ENCODE results near the gene APBA1.
"Not testable (repeated sequence)": the region's sequence is repeated elsewhere in the genome, so short reads cannot be mapped to it uniquely, and the experiment has no call there.

APBA1 gene

DNA sequence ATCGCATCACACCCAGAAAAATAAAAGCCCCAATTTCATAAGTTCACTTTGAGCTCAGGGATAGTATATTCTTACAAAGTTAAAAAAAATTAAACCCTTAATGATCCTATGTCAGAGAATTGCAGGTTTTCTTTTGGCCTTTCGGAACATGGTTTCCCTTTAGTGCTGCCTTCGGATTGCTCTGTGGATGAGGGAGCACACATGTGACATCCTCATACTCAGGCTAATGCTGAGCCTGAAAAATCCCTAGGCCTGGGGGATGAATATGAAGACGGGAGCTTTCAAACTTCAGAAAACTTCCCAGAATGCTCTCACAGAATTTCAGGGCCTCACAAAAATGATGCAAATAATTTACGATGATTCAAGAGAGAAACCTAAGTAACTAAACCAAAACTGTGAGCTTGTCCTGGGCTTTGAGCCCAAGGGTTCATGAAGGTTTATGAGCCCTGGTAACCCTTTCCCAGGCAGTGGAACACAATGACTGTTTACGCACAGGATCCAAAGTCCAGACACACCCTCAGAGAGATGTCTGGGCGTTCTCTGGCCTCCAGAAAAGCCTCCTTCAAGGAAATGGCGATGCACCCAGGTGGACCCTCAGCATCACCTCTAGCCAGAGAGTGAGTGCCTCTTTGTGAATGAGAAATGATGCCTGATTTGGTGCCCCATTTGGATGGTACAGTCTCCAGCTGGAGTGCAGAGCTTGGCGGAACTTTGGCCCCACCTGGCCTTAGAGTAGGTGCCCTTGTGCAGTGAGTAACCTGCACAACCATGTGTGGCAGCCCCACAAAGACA lies 201.8 kb downstream of the APBA1 start:
- DNase-seq = no peak

DNA sequence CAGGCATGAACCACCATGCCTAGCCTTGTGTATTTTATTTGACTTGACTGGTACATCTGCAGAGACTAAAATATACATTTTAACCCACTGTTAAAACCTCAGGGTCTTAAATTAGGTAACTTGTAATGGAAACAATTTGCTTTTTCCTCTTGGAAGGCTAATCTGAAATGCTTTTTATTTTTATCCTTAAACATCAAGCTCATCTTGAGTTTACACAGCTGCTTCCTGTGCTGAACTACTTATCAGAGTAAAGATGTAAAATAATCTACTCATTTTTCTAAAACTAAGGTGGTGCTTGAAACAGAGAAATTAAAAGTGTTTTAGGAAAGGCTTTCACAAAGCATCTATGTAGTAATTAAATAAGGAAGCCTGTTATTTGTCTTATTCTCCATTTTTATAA lies 203.0 kb downstream of the APBA1 start:
- no peak for DNase-seq

DNA sequence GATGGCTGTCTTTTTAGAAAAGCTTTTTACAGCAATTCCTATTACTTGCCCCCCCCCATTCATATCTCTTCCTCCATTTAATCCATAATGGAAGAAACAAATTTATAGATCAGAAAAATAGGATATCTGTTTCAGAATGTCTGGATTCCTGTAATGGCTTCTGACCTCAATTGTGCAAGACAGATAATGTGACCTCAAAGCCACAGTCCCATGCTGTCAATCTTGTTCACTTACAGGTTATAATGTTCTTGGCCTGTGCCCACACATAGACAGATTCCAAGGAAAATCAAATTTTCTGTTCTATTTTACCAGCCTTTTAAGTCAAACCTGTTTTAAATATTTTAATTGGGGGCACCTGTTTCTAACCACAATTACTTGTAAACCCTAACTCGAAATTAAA lies 203.8 kb downstream of the APBA1 start:
- no peak for DNase-seq

DNA sequence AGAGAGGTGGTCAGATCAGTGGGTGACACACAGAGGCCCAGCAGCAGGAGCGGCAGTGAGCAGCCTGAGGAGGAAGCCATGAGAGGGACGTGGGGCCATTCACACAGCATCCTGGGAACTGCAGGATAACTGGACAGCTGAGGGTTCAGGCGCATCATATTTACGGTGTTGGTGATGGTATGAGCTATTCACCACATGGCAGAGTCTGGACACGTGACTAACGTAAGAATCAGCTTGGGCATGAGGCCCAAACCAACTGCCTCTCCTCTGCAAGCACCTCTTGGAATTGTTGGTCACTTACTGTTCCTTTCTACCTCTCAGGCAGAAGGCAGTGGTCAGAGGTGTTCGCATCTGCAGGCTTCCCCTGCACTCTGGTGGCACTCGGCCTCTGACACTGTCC lies 206.0 kb downstream of the APBA1 start:
- no peak for DNase-seq

DNA sequence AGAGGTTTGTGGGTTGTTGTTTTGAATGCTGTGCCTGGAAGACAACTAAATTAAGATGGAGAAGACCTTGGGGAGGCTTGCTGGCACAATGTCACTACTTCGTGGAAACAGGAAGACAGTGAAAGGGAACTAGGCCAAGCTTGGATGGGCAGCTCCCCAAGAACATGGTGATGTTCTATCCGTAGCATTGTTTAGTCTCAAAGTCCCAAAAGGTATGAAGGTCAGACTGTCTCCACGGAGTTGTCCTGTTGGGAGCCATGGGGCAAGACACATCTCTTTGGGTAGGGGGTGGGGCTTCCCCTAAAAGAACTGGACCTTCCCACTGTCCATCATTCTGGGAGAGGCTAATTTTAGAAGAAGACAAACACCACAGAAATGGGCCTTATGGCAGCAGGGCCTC lies 206.7 kb downstream of the APBA1 start:
- no peak for DNase-seq

DNA sequence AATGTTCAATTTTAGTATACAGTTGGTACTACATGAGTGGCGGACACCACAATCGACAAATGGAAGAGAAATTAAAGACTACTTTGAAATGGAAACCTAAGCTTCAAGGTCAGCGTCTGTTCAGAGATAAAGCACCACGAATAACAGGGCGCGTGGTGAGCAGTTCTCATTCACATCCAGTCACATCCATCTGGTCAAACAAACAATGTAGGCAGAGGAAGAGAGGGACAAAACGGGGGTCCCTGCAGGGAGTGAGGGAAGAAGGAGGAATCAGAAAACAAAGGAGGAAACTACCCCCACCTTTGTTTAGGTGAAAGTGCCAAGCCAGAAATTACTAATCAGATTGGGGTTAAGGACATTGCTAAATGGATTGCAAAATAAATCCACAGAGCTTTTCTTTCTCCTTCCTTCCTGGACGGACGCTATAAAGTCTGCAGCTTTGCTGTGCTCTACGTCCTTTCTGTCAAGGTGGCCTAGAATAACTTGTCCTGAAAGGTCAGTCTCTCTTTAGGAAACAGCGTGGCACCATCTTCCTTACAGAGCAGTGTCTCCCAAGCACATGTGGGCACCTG lies 208.6 kb downstream of the APBA1 start:
- DNase-seq = no peak

DNA sequence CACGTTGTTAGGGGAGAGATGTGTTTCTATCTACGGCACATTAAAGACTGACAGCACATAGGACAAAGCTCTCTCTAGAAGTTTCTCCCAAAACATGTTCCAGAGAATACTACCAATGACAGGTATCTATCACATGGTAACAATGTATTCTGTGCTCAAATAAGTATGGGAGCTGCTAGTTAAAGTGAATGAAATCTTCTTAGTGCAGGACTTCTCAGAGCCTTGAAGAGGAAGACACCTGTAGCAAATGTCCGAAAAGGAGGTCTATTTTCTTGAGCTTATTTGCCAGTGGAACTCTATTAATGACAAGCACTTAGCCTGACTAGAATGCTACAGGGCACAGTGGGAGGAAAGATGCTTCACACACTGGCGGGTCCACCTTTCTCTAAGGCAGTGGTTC lies 209.8 kb downstream of the APBA1 start:
- DNase-seq = no peak

DNA sequence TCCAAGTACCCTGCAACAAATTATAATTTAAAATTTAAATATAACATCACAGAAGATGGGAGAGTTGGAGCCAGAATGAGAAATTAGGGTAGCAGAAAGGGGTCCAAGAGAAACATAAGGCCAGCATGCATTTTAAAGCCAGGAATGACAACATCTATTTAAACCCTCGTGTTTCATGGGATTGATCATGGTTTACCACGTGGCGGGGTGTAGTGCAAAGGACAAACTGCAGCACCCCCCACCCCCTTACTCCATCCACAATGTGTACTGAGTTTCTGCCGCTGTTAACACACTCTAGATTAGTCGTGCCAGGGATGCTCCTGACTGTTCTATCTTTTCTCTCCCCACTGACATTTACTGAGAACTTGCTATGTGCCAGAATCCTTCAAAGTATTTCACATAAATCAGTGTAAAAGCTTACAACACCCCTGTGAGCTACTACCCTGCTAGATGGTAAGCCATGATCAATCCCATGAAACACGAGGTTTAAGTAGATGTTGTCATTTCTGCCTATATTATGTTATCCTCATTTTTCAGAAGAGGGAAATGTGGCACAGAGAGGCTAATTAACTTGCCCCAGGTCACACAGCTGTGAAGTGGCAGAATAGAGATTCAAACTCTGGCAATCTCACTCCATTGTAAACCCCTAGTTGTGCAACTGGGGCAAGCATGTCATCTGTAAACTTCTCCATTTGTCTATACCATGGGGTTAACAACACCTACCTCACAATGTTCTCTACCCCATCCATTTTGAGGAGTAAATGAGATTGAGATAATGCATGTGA lies 210.9 kb downstream of the APBA1 start:
- DNase-seq = no peak

DNA sequence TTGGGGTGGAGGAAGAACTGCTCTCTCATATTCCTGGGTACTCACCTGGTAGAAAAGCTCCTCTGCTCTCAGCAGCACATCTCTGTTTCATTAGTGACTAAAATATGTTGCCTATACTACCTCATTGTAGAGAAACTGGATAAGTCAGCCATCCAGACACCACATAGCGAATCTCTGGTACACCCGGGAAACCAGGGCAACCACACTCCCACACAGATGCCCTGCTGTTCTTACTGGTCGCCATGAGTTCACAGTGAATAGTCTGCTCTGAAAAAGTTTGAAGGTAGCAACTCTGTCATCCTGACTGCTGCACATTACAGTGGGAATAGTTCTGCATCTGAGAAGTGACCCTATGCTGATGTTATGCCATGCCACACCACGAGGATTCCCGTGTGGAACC lies 212.2 kb downstream of the APBA1 start:
- DNase-seq = no peak

DNA sequence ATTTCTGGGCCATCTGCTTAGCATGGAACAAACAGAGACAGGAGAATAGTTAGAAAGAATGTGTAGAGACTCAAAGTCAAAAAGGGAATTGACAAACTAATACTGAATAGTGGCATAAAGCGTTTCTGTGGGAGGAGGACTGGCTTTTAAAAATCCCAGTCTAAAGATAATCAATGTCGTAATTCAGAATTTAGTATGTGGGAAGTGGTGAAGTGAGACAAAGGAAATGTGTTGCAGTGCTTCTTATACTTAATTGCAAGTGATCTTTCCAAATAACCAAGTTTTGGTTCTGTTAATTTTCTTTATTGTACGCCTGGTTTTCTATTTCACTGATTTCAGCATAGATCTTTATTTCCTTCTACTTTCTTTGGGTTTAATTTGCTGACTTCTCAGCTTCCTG lies 214.0 kb downstream of the APBA1 start:
- no peak for DNase-seq

DNA sequence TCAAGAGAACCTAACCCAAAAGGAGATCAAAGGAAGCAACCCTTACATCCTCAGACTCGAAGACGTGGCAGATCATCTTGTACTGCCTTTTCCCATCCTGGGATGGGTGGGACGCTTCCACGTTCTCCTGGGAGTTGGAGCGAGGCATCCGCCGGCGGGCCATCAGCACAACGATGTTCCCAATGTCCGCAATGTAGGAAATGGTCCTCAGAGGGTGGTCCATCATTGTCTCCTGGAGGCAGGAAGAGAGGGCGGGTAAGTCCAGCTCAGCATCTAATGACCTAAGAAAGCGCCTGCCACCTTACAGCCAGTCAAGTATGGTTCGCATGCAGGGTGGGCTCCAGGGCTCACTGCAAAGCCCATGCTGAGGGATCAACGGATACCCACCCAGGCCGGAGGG lies 216.0 kb downstream of the APBA1 start:
- no peak for DNase-seq

DNA sequence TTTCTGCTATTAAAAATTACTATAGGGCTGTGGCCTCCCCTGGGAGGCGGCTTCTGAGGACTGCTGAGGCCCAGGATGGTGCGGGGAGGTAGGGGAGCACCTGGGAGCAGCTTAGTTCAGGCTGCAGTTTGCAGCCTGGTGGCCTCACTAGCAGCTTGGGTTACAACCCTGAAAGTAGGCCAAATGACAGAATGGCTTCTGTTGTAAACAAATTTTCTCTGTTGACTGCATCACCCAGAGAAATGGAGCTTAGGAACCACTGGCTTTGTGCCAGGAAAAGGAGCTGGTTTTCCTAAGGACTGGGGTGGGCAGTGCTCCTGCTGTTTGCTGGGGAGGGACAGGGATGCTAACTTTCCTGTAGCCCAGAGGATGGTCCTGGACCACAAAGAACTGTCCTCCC lies 216.9 kb downstream of the APBA1 start:
- DNase-seq = no peak

DNA sequence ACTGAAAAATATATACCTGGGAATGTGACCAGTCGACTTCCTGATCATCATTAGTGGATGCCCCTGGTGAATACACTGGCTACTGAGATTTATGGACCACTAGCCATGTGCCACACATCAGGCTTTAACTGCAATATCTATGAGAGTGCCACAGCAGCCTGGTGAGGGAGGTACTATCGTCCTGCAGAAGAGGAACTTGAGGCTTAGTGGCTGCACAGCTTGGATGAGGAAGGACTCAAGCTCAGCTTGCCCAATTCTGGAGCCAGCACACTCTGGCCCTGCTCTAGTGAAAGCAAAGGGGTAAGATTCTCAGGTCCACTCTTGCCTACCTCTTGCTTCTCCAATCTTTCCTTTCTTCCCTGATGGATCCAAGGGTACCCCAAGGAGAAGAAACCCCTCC lies 217.8 kb downstream of the APBA1 start:
- no peak for DNase-seq

DNA sequence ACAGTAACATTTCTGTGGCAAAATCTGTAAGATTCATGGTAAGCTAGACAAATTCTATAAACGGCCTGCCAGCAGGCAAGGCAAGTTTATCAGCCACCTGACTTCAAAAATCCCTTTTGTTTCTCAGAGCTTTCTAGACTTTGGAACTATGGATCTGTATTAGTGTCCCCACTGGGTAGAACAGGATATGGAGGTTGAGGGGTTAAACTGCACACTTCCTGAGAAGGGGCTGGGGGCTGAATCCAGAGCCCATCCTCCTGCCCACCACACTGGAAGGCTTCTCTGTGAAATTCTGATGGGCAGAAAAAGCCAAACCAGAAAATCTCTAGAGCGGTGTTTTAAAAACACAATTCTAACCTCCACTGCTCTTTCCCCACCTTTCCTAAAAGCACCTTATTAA lies 218.4 kb downstream of the APBA1 start:
- no peak for DNase-seq

DNA sequence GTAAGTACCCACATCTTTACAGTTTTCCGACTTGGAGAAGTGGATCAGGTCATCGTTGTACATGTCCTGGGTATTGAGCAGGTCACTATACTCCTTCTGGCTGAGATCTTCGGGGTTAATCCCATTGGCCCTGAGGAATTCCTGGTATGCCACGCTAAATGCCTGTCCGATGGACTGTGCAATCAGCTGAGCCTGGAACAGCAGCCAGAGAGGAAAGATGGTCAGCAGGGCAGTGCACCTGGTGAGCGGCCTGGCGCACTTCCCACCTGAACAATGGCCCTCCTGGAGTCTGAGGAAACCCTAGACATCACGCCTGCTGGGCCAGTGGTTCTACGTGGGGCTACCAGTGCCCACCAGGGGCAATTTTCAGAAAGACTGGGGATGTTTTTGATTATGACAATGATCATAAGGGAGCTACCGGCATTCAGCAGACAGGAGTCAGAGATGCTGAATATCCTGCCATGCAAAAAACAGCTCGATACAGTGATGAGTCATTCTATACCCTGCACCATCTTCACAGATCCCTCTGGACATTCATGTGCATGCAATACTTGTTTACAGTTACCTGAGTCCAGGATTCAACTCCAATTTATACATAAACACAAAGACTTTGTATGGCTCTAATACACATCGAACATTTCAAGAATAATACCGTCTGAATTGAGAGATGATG lies 219.9 kb downstream of the APBA1 start:
- DNase-seq = no peak

DNA sequence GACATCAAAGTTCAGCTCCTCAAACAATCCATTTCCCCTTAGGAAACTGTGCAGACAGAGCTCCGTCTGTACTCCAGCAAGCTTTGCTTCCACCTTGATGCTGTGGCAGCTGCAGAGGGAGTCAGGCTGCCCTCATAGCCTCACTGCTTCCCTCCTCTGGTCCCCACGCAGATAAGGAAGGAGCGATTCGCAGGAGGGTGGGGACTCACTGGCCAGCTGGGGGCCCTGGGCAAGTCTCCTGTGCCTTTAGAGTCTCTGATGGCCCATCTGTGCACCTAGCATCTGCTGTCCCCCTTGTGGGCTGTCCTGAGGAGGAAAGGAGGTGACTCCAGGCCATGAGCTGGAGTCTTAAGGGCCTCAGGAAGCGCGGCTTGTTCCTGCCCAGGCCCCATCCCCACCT lies 225.7 kb downstream of the APBA1 start:
- DNase-seq = no peak

DNA sequence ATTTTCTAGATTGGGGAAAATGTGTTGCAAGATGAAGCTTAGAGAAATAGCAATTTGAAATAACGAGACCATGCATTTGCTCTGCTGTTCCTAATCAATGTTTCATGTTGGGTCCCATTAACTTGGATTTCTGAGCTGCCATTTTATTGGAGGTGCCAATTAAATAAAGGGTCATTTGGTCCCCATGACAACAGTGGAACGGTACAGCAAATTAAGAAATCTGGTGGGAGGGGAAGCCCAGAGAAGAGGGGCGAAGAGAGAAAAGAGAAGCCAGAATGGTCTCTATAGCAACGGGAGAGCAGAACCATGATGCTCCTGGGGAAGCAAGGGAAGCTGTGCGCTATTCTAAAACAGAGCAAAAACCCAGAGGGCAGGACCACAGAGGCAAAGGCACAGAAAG lies 226.9 kb downstream of the APBA1 start:
- no peak for DNase-seq

DNA sequence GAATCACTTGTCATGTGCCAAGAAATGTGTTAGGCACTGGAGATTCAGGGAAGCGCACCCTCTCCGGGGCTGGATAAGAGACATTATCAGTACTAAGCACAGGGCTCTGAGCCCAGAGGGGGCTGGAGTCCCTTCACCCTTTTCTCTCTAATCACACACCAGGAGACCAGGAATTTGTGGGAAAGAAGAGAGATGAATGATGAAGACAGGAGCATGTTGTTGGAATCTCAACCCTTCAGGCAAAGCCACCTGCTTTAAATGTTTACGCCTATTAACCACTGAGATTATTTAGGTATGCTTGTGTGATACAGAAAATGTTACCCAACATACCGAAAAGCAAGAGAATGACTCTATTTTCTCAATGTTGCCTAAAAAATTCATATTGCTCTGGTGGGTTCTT lies 227.4 kb downstream of the APBA1 start:
- DNase-seq = no peak

DNA sequence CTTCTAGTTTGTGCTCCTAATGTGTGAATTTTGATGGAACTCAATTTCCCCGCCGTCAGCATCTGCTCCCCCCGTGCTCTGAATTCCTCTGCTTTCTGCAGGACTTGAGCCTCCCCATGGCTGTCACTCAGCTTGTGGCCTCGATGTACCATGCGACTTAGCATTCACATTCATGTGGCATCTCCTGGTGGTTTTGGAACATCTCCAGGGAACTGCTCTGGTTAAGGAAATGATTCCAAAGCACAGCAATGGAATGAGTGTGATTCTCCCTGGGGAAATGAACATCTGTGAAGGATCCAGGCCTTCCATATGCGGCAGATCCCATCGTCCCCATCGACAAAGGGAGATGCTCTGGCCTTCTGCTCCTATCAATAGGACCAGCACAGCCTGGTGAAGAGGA lies 228.2 kb downstream of the APBA1 start:
- no peak for DNase-seq

DNA sequence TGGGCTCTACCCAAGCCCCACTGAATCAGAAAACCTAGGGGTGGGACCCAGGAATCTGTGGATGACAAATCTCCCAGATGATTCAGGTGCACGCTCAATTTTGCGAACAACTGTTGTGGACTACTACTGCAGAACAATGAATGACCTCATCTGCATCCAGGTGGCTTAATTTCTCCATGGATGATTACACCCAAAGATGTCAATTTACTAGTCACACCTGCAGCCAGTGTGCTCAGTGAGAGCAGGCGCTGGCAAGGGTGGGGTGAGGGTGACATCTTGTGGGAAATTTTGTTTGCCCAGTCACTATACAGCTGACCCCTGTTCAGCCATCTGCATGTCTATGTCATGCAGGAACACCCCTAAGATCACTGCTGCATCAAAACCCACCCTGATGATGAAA lies 229.0 kb downstream of the APBA1 start:
- DNase-seq = no peak

DNA sequence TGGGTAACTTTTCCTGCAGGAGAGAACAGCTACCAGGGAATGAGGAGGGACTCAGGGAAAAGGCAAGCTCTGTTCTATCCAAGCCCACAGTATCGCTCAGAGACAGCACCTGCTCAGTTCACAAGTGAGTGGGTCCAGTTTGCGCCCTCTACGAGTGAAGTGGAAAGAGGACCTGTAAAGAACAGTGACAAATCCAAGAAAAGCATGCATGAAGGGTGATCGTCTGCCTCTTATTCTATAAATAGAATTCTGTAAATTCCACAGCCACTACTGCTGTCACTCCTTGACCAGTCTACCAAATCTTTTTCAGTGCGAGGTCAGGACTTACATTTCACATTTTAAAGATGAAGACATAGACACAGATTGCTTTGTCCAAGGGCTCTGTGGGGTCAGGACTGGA lies 229.7 kb downstream of the APBA1 start:
- DNase-seq = no peak

DNA sequence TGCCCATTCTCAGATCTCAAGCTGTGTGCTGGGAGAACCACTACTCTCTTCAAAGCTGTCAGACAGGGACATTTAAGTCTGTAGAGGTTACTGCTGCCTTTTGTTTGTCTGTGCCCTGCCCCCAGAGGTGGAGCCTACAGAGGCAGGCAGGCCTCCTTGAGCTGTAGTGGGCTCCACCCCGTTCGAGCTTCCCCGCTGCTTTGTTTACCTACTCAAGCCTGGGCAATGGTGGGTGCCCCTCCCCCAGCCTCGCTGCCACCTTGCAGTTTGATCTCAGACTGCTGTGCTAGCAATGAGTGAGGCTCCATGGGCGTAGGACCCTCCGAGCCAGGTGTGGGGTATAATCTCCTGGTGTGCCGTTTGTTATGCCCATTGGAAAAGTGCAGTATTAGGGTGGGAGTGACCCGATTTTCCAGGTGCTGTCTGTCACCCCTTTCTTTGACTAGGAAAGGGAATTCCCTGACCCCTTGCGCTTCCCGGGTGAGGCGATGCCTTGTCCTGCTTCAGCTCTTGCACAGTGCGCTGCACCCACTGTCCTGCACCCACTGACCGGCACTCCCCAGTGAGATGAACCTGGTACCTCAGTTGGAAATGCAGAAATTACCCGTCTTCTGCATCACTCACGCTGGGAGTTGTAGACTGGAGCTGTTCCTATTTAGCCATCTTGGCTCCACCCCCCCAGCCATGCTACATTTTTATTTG lies 231.8 kb downstream of the APBA1 start:
- DNase-seq = not testable (repeated sequence)

DNA sequence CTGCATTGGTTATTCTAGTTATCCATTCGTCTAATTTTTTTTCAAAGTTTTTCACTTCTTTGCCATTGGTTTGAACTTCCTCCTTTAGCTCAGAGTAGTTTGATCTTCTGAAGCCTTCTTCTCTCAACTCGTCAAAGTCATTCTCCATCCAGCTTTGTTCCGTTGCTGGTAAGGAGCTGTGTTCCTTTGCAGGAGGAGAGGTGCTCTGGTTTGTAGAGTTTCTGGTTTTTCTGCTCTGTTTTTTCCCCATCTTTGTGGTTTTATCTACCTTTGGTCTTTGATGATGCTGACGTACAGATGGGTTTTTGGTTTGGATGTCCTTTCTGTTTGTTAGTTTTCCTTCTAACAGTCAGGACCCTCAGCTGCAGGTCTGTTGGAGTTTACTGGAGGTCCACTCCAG lies 232.5 kb downstream of the APBA1 start:
- not testable (repeated sequence) for DNase-seq
